Adrenal gland (tissue), 5 donors: ENCODE data around the gene RABGAP1L.

Experiments used
- CTCF ChIP-seq, 6 experiments: fragments of 450-650 bp in 4 of 6; fragments of 200-600 bp in 2 of 6; sonication (generic) in 1 of 6; IDR thresholded peaks; 1 replicate in 5 of 6; 2 replicates in 1 of 6; pipeline versions ENCODE4 v1.5.1 to v1.8.0; 2016 to 2021; ENCODE audit warnings: antibody characterized with exemption in 6 of 6, mild to moderate bottlenecking in 2 of 6, moderate library complexity in 1 of 6
- POLR2A ChIP-seq, 2 donors: fragments of 450-650 bp; IDR thresholded peaks; one replicate each; pipeline ENCODE4 v1.6.1; 2017; ENCODE audit warnings: antibody characterized with exemption in 2 of 2, mild to moderate bottlenecking in 2 of 2, moderate library complexity in 1 of 2
- donor health status: DM: no; HTN: no; CAD: no.

GRCh38 chr1:174406421-174406820, 247.1 kb downstream of the RABGAP1L start:
- TF ChIP-seq CTCF (IDR thresholded peaks at IDR 0.05) (no peak), POLR2A (IDR thresholded peaks at IDR 0.05) (no peak)
